H1 (cell line): ENCODE results near the gene PLEKHN1. TPM values are rescaled to one million over a fixed set of nuclear protein-coding genes. Genes with fewer than 3 reads are reported as not detected.

Experiments
- PHF8 ChIP-seq: fragments of 200-600 bp; sonication (generic); conservative IDR thresholded peaks from 2 replicates; pipeline ENCODE4 v1.7.1; 2012; ENCODE audit warnings: low read depth, mild to moderate bottlenecking, inconsistent platforms, low read length, moderate library complexity
- POU5F1 ChIP-seq: IDR thresholded peaks from 2 replicates; pipeline ENCODE4 v1.6.1; 2011; ENCODE audit warnings: low read depth, mild to moderate bottlenecking, low read length, moderate library complexity
- RFX5 ChIP-seq: IDR thresholded peaks from 2 replicates; pipeline ENCODE4 v1.6.1; 2011; ENCODE audit warnings: low read depth, low read length, improper control_type of control experiment, borderline replicate concordance
- TAF1 ChIP-seq: IDR thresholded peaks from 2 replicates; pipeline ENCODE4 v1.6.1; 2011; ENCODE audit warnings: mild to moderate bottlenecking, low read depth, low read length
- TEAD4 ChIP-seq: IDR thresholded peaks from 2 replicates; pipeline ENCODE4 v1.6.1; 2012; ENCODE audit warnings: low read depth, low read length, inconsistent platforms, mixed read lengths
- polyA plus RNA-seq, 7 experiments: library from polyadenylated mRNA; depleted of rRNA in 3 of 7; stranded (reverse) in 5 of 7; unstranded in 2 of 7; fragments of >200 nt in 5 of 7; fragments of 200-250 nt in 2 of 7; gene quantifications; 1 replicate in 5 of 7; 2 replicates in 1 of 7; 4 replicates in 1 of 7; pipeline versions ENCODE4 v1.2.1 to v1.2.3, GENCODE V29; 2011 to 2013; ENCODE audit warnings: missing spikeins in 2 of 7, mixed read lengths in 2 of 7
- total RNA-seq: library from RNA; stranded (reverse); fragmentation: NEBNext Ultra II Directional; extraction: Animal tissue kit (Norgen Biotek cat#: 25700); gene quantifications from 2 replicates; pipeline ENCODE4 v1.2.1, GENCODE V29; 2021
- TF ChIP-seq, protein P1 (sequence below): IDR thresholded peaks from 2 replicates; pipeline ENCODE4 v1.6.1; 2012; ENCODE audit warnings: inconsistent platforms

The PLEKHN1 gene
- total and polyA plus RNA-seq, 2 of the 8 experiments (the other 6 are each of a cell fraction or from before 2014, with no cell fraction given) = 0.39 to 1.5 TPM

- TF ChIP-seq, protein P1, sequence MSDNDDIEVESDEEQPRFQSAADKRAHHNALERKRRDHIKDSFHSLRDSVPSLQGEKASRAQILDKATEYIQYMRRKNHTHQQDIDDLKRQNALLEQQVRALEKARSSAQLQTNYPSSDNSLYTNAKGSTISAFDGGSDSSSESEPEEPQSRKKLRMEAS = no peak
- TF ChIP-seq POU5F1 (no peak), TAF1 (no peak), PHF8 (no peak), RFX5 (no peak), TEAD4 (no peak)
Observed at GRCh38 chr1:962381-963300, 3.6 kb upstream of the PLEKHN1 start (continued).
